SK-N-SH treated with all-trans-retinoic acid at 6 μM for 48 hours (cell line): ENCODE data around the gene LRRC28.

ENCODE experiments used
- ATAC-seq: fragments of 200-7000 bp; cut with Tn5 transposase; 3 replicates; pipeline ENCODE4 v1.9.1; 2020; ENCODE audit warnings: mild to moderate bottlenecking, moderate library complexity
- CREB5 ChIP-seq: fragments of 250-450 bp; sonication (Bioruptor Pico); IDR thresholded peaks from 2 replicates; pipeline ENCODE4 v1.5.1; 2020; ENCODE audit warnings: low read depth, mild to moderate bottlenecking, moderate library complexity
- CSDC2 ChIP-seq: fragments of 250-450 bp; sonication (Bioruptor Pico); IDR thresholded peaks from 2 replicates; pipeline ENCODE4 v1.5.0; 2020; ENCODE audit warnings: mild to moderate bottlenecking, moderate library complexity
- CSRNP3 ChIP-seq: fragments of 250-450 bp; sonication (Bioruptor Pico); IDR thresholded peaks from 2 replicates; pipeline ENCODE4 v1.5.1; 2021; ENCODE audit warnings: mild to moderate bottlenecking, moderate library complexity
- ESRRG ChIP-seq: fragments of 250-450 bp; sonication (Bioruptor Pico); IDR thresholded peaks from 2 replicates; pipeline ENCODE4 v1.6.1; 2021; ENCODE audit warnings: mild to moderate bottlenecking
- GLIS3 ChIP-seq: fragments of 250-450 bp; sonication (Bioruptor Pico); IDR thresholded peaks from 2 replicates; pipeline ENCODE4 v1.5.0; 2020; ENCODE audit warnings: mild to moderate bottlenecking, moderate library complexity
- ISL1 ChIP-seq: fragments of 250-450 bp; sonication (Bioruptor Pico); IDR thresholded peaks from 2 replicates; pipeline ENCODE4 v2.1.2; 2022; ENCODE audit warnings: mild to moderate bottlenecking, moderate library complexity
- OSR1 ChIP-seq: fragments of 250-450 bp; sonication (Bioruptor Pico); IDR thresholded peaks from 2 replicates; pipeline ENCODE4 v1.8.0; 2022; ENCODE audit warnings: moderate library complexity, mild to moderate bottlenecking, inconsistent platforms
- PATZ1 ChIP-seq: fragments of 250-450 bp; sonication (Bioruptor Pico); IDR thresholded peaks from 2 replicates; pipeline ENCODE4 v1.8.0; 2020; ENCODE audit warnings: mild to moderate bottlenecking, moderate library complexity, borderline replicate concordance
- PPARA ChIP-seq: fragments of 250-450 bp; sonication (Bioruptor Pico); IDR thresholded peaks from 2 replicates; pipeline ENCODE4 v1.5.0; 2020; ENCODE audit warnings: mild to moderate bottlenecking, borderline replicate concordance
- RARB ChIP-seq: fragments of 250-450 bp; sonication (Bioruptor Pico); IDR thresholded peaks from 2 replicates; pipeline ENCODE4 v1.8.0; 2021; ENCODE audit warnings: mild to moderate bottlenecking, moderate library complexity
- SNAI2 ChIP-seq: fragments of 250-450 bp; sonication (Bioruptor Pico); IDR thresholded peaks from 2 replicates; pipeline ENCODE4 v1.5.0; 2020; ENCODE audit warnings: mild to moderate bottlenecking, moderate library complexity
- TCF4 ChIP-seq: fragments of 250-450 bp; sonication (Bioruptor Pico); IDR thresholded peaks from 2 replicates; pipeline ENCODE4 v1.8.0; 2021; ENCODE audit warnings: mild to moderate bottlenecking, moderate library complexity, borderline replicate concordance
- TOX ChIP-seq: fragments of 250-450 bp; sonication (Bioruptor Pico); IDR thresholded peaks from 2 replicates; pipeline ENCODE4 v1.8.0; 2021; ENCODE audit warnings: mild to moderate bottlenecking, moderate library complexity, borderline replicate concordance
- TSHZ2 ChIP-seq: fragments of 250-450 bp; sonication (Bioruptor Pico); IDR thresholded peaks from 2 replicates; pipeline ENCODE4 v1.5.0; 2020; ENCODE audit warnings: mild to moderate bottlenecking, moderate library complexity
- ZC3H10 ChIP-seq: fragments of 250-450 bp; sonication (Bioruptor Pico); IDR thresholded peaks from 2 replicates; pipeline ENCODE4 v1.5.1; 2021; ENCODE audit warnings: mild to moderate bottlenecking, moderate library complexity
- ZFP3 ChIP-seq: fragments of 250-450 bp; sonication (Bioruptor Pico); IDR thresholded peaks from 2 replicates; pipeline ENCODE4 v1.5.0; 2020; ENCODE audit warnings: mild to moderate bottlenecking, moderate library complexity
- ZFP30 ChIP-seq: fragments of 450-650 bp; formaldehyde crosslinking; IDR thresholded peaks from 2 replicates; pipeline ENCODE4 v1.5.0; 2022; ENCODE audit warnings: mild to moderate bottlenecking, moderate library complexity
- ZNF70 ChIP-seq: fragments of 450-650 bp; formaldehyde crosslinking; IDR thresholded peaks from 2 replicates; pipeline ENCODE4 v1.5.0; 2020; ENCODE audit warnings: mild to moderate bottlenecking, moderate library complexity
- ZNF8 ChIP-seq: fragments of 450-650 bp; formaldehyde crosslinking; IDR thresholded peaks from 2 replicates; pipeline ENCODE4 v1.5.0; 2020; ENCODE audit warnings: mild to moderate bottlenecking, moderate library complexity

LRRC28 gene

GRCh38 chr15:99250494-99250856 lies 806 bp upstream of the LRRC28 start:
- no peak for ATAC-seq
- no peak for TF ChIP-seq TCF4 (CRISPR knock-in tag)
- no peak for TF ChIP-seq TOX (CRISPR knock-in tag)
- TF ChIP-seq ZNF8 (CRISPR knock-in tag) = no peak
- no peak for TF ChIP-seq ESRRG
- no peak for TF ChIP-seq ZFP3 (CRISPR knock-in tag)
- TF ChIP-seq ZC3H10 (CRISPR knock-in tag) = no peak
- TF ChIP-seq SNAI2 (CRISPR knock-in tag) = no peak
- no peak for TF ChIP-seq PPARA (CRISPR knock-in tag)
- no peak for TF ChIP-seq CREB5 (CRISPR knock-in tag)
- no peak for TF ChIP-seq ZNF70 (CRISPR knock-in tag)
- no peak for TF ChIP-seq OSR1 (CRISPR knock-in tag)
- no peak for TF ChIP-seq CSRNP3 (CRISPR knock-in tag)
- no peak for TF ChIP-seq GLIS3 (CRISPR knock-in tag)

GRCh38 chr15:99252326-99252725 lies 1.0 kb downstream of the LRRC28 start:
- no peak for ATAC-seq
- no peak for TF ChIP-seq PPARA (CRISPR knock-in tag)
- TF ChIP-seq, all 23 proteins: peak for 0

GRCh38 chr15:99253381-99254090 lies 2.3 kb downstream of the LRRC28 start:
- ATAC-seq = peak; percentile 46
- TF ChIP-seq ISL1 (CRISPR knock-in tag) (no peak), TSHZ2 (CRISPR knock-in tag) (no peak), ESRRG (no peak), ZC3H10 (CRISPR knock-in tag) (no peak), RARB (CRISPR knock-in tag) (no peak), OSR1 (CRISPR knock-in tag) (no peak), TOX (CRISPR knock-in tag) (no peak), ZNF8 (CRISPR knock-in tag) (no peak), ZFP30 (CRISPR knock-in tag) (no peak), CSDC2 (no peak), SNAI2 (CRISPR knock-in tag) (no peak), ZFP3 (CRISPR knock-in tag) (no peak), CSRNP3 (CRISPR knock-in tag) (no peak), PATZ1 (CRISPR knock-in tag) (no peak)
- TF ChIP-seq, all 23 proteins: peak for 0
